Stimulated activated naive CD8-positive, alpha-beta T cell treated with anti-CD3 and anti-CD28 coated beads, Interleukin-15, amount 100 ng/mL, for 72 hours (primary cell): ENCODE measurements around the gene ABLIM1.

ENCODE experiments used
- ATAC-seq: fragments of 150-1000 bp; cut with Tn5 transposase; 2 replicates; pipeline ENCODE4 v1.10.0; 2021; ENCODE audit warnings: mild to moderate bottlenecking, moderate library complexity
- DNase-seq, 2 donors: peaks; one replicate each; pipeline ENCODE4 v3.0.0; 2021 to 2022
- H3K27ac Mint-ChIP-seq, 2 donors: one replicate each; pipeline ENCODE4 v1.8.0; 2022; ENCODE audit warnings: mild to moderate bottlenecking in 2 of 2, mixed read lengths in 2 of 2, moderate library complexity in 2 of 2
- H3K27me3 Mint-ChIP-seq: one replicate; pipeline ENCODE4 v1.8.0; 2022; ENCODE audit warnings: mixed read lengths
- H3K4me1 Mint-ChIP-seq: one replicate; pipeline ENCODE4 v1.8.0; 2022; ENCODE audit warnings: mild to moderate bottlenecking, mixed read lengths
- H3K4me3 Mint-ChIP-seq, 2 donors: one replicate each; pipeline ENCODE4 v1.8.0; 2022; ENCODE audit warnings: mild to moderate bottlenecking in 2 of 2, mixed read lengths in 2 of 2, moderate library complexity in 1 of 2
- H3K9me3 Mint-ChIP-seq, 2 donors: one replicate each; pipeline ENCODE4 v1.8.0; 2022; ENCODE audit warnings: mixed read lengths in 2 of 2

ABLIM1 gene

DNA sequence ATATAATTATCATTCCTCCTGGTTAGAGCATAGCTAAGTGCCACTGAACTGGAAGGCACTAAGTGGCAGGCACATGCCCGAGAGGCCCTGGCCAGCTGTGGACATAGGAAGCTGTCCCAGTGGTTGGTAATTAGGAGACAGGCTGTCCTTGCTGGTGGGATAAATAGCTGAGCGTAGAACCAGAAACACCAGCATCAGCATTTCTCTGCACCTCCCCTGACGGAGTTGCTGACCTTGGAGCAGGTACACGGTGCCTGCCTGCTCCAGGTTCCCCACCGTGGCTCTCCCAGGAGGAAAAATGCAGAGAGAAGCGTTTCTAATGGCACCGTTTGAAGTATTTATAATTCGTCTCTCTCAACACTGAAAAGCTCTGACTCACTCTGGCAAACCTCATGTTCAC is 5.6 kb upstream of the ABLIM1 start:
- H3K4me3 Mint-ChIP-seq = no peak overlapping the region
- ATAC-seq = no peak
- no peaks in the 10 kb centered on the region for H3K4me1 Mint-ChIP-seq
- H3K27me3 Mint-ChIP-seq = no peaks in the 10 kb centered on the region
- no peak for DNase-seq
- peaks cover 5 to 6% of the 10 kb centered on the region in 2 donors for H3K9me3 Mint-ChIP-seq
- H3K27ac Mint-ChIP-seq = no peak overlapping the region

- ATAC-seq (no peak), DNase-seq (no peak)
- Mint-ChIP-seq H3K4me3 (no peak overlapping the region), H3K27me3 (no peaks in the 10 kb centered on the region), H3K4me1 (no peaks in the 10 kb centered on the region), H3K9me3 (peaks cover 2 to 5% of the 10 kb centered on the region in 2 donors), H3K27ac (no peak overlapping the region)
Measured at GRCh38 chr10:114662646-114663217, 4.7 kb upstream of the ABLIM1 start.

DNA sequence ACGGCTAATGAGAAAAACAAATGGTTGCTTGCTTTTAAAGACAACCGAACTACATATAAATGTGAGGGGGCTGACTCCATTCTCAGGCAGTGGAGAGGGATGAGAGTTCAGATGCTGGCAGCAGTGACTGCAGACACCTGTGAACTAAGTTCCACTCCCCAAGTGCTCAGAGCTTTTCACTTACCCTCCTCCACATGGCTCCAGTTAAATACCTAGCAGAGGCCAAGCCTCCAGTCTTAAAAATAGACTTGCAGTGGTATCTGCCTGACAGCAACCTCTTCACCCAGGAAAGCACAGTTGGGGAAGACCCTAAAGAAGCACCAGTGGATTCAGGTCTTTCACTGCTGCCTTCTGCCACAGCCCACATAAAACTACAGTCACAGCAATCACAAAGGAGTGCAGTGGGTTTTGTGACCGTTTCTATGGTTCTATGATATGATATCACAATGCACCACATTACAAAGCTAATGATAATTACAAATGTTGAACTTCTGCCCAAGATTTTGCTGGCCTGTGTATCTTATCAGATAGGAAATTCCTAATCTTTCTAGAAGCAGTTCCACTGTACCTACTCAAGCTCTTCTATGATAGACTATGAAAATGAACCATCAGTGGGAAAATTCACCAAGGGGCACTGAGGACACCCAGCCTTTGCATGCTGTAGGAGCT is 3.3 kb upstream of the ABLIM1 start:
- H3K4me3 Mint-ChIP-seq = no peak overlapping the region
- no peaks in the 10 kb centered on the region for H3K4me1 Mint-ChIP-seq
- H3K9me3 Mint-ChIP-seq = no peaks in the 10 kb centered on the region
- DNase-seq = no peak
- H3K27me3 Mint-ChIP-seq = no peaks in the 10 kb centered on the region
- ATAC-seq = no peak
- H3K27ac Mint-ChIP-seq = no peak overlapping the region

GRCh38 chr10:114655671-114656070 is 2.4 kb downstream of the ABLIM1 start:
- no peak overlapping the region for H3K27ac Mint-ChIP-seq
- H3K27me3 Mint-ChIP-seq = no peaks in the 10 kb centered on the region
- no peaks in the 10 kb centered on the region for H3K9me3 Mint-ChIP-seq
- no peaks in the 10 kb centered on the region for H3K4me1 Mint-ChIP-seq
- H3K4me3 Mint-ChIP-seq = no peak overlapping the region
- no peak for ATAC-seq
- no peak for DNase-seq

DNA sequence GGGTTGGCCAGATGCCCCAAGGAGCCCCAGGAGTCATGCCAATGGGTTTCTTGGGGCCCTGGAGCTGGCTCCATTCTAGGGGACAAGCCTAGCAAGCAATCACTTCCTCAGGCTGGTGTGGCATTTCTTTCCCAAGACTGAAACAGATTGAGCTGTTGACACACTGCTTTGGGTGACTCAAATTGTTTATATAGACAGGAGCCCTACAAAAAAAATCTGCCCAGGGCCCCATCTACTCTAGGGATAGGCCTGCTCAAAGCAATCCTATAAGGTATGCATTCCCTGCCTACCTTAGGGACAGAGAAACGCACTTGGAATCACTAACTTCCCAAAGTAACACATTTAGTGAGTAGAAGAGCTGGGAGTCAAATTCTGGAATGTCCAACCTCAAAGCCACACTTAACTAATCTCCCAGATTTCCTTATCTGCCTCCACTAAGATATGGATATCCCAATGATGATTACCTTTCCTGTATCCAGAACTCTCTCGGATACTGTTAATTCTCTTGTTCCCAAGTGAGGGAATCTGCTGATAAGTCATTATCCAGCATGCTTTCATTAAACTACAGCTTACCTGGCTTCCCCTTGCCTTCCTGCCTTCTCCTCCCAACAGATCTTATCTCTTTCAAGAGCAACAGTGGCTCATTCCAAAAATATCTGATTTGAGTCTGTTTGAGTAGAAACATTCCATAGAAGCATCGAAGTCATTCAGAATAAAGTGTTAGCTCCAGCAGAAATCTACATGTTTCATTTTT is 3.1 kb downstream of the ABLIM1 start:
- no peak overlapping the region for H3K4me3 Mint-ChIP-seq
- DNase-seq = no peak
- H3K9me3 Mint-ChIP-seq = no peaks in the 10 kb centered on the region
- peak overlapping the region in 1 of 2 donors; percentile 38 for H3K27ac Mint-ChIP-seq
- no peak for ATAC-seq
- H3K4me1 Mint-ChIP-seq = no peaks in the 10 kb centered on the region
- no peaks in the 10 kb centered on the region for H3K27me3 Mint-ChIP-seq

GRCh38 chr10:114653926-114654325 is 4.1 kb downstream of the ABLIM1 start:
- Mint-ChIP-seq H3K9me3 (no peaks in the 10 kb centered on the region), H3K27ac (no peak overlapping the region), H3K4me1 (no peaks in the 10 kb centered on the region), H3K27me3 (no peaks in the 10 kb centered on the region), H3K4me3 (no peak overlapping the region)
- no peak for ATAC-seq
- DNase-seq = no peak

GRCh38 chr10:114652402-114653368 is 5.4 kb downstream of the ABLIM1 start:
- Mint-ChIP-seq H3K4me1 (no peaks in the 10 kb centered on the region), H3K9me3 (no peaks in the 10 kb centered on the region), H3K4me3 (no peak overlapping the region), H3K27ac (no peak overlapping the region), H3K27me3 (no peaks in the 10 kb centered on the region)
- DNase-seq = no peak
- ATAC-seq = no peak

DNA sequence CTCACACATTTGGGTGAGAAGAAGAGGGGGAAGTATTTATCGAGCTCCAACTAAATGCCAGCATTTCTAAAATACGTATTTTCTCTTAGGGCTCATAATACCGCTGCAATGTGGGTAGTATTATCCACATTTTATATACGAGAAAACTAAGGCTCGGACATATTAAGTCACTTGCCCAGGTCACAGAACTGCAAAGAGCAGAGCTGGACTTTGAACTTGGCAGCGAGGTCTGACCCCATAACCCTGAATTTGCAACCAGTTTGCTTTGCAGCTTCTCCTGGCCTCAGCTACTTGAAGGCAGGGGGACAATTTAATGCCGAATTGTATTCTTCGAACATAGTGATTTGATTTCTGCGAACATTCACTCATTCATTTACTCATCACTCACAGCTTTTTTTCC is 7.2 kb downstream of the ABLIM1 start:
- no peak overlapping the region for H3K27ac Mint-ChIP-seq
- H3K27me3 Mint-ChIP-seq = no peaks in the 10 kb centered on the region
- ATAC-seq (no peak), DNase-seq (no peak)
- no peaks in the 10 kb centered on the region for H3K9me3 Mint-ChIP-seq
- no peak overlapping the region for H3K4me3 Mint-ChIP-seq
- no peaks in the 10 kb centered on the region for H3K4me1 Mint-ChIP-seq

DNA sequence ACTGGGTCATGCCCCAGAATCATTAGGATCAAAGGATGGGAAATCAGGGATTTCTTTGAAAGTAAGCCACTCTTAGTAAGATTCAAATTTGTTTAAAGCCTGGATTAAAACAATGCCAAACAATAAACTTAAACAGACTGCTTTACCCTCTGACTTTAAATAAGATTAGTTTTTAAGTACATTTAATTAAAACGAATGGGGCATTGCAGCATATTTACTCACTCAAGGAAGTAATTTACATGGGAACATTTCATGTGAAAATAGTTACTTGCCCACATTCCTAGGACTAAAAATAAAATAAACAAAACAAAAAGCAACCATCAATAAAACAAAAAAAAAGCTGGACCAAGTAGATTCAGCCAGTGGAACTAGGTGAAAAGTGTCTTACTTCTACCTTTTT is 7.8 kb downstream of the ABLIM1 start:
- Mint-ChIP-seq H3K9me3 (no peaks in the 10 kb centered on the region), H3K27me3 (no peaks in the 10 kb centered on the region), H3K4me1 (no peaks in the 10 kb centered on the region), H3K27ac (no peak overlapping the region), H3K4me3 (no peak overlapping the region)
- DNase-seq (no peak), ATAC-seq (no peak)

DNA sequence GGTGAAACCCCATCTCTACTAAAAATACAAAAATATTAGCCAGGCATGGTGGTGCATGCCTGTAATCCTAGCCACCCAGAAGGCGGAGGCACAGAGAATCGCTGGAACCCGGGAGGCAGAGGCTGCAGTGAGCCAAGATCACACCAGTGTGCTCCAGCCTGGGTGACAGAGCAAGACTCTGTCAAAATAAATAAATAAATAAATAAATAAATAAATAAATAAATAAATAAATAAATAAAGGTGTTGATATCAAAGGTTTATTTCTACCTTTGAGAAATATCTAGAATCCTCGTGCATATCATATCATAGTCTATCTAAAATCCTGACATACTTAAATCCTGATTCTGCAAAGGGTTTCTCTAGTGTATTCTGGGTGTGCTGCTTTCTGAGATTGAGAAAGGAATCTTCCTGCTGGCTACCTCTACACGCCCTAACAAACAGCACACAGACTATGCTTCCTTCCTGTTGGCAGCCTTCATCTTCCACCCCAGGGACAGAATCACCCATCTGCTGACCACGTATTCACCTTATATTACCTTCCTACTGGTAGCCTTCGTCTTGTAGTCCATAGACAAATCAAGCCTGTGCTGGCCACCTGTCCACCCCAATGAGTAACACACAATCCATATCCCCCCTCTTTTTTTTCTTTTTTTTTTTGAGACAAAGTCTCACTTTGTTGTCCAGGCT is 8.7 kb downstream of the ABLIM1 start:
- Mint-ChIP-seq H3K4me3 (no peak overlapping the region), H3K27ac (no peak overlapping the region), H3K4me1 (no peaks in the 10 kb centered on the region), H3K27me3 (no peaks in the 10 kb centered on the region), H3K9me3 (no peaks in the 10 kb centered on the region)
- ATAC-seq = no peak
- DNase-seq = no peak

DNA sequence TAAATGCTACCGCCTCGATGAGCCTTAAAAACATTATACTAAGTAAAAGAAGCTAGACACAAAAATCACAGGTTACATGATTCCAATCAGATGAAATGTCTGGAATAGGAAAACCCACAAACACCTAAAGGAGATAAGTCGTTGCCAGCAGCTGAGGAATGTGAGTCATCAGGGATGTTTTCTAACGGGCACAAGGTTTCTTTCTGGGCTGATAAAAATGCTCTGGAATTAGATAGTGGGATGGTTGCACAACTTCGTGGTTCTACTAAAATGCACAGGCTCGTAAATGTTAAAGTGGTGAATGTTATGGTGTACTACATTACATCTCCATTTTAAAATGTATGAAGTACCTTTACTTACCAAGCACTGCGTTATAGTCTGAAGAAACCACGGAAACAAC is 9.7 kb downstream of the ABLIM1 start:
- Mint-ChIP-seq H3K27me3 (no peaks in the 10 kb centered on the region), H3K4me1 (no peaks in the 10 kb centered on the region), H3K9me3 (no peaks in the 10 kb centered on the region), H3K4me3 (no peak overlapping the region), H3K27ac (no peak overlapping the region)
- ATAC-seq (no peak), DNase-seq (no peak)

DNA sequence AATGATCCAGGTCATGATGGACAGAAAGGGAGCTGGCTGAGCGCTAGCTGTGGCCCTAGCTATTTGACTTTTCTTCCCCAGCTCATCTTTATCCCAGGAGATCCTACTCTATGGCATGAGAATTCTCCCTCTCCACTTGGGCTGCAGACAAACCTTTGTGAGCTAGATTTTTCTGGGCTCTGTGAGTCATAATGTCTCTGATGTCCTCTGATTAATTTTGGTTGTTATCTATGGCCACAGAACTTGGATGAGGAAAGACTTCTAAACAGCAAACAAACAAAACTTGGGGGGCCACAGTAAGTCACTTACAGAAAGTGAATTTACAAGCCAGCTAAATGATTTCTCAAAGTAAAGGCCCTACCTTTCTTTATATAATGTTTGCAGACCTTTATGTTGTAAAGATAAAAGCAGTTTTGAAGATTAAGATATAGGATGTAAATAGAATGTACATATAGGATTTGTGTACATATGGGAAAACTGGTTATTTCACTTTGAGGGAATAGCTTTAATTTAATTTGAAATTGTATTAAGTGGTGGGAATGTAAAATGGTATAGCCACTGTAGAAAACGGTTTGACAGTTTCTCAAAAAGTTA is 10.4 kb downstream of the ABLIM1 start:
- no peaks in the 10 kb centered on the region for H3K4me1 Mint-ChIP-seq
- no peak overlapping the region for H3K27ac Mint-ChIP-seq
- no peaks in the 10 kb centered on the region for H3K9me3 Mint-ChIP-seq
- no peaks in the 10 kb centered on the region for H3K27me3 Mint-ChIP-seq
- no peak overlapping the region for H3K4me3 Mint-ChIP-seq
- DNase-seq (no peak), ATAC-seq (no peak)

DNA sequence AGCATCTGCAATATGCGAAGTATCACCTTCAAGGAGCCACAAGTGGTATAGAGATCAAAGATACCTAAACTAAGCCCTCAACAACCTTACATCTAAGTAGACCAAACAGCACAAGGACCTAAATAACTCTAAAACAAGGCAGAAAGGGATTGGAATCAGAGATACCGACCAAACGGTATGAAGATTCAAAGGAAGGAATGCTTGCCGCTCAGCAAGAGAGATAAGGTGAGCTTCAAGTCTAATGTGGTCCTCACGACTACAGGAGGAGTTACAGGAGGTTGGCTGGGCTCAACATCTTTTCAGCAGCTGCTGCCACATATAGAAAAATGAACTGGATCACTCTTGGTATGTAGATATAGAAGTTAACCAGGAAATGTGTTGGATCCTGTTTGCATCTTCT is 11.6 kb downstream of the ABLIM1 start:
- Mint-ChIP-seq H3K27ac (no peak overlapping the region), H3K4me3 (no peak overlapping the region), H3K9me3 (no peaks in the 10 kb centered on the region), H3K4me1 (no peaks in the 10 kb centered on the region), H3K27me3 (no peaks in the 10 kb centered on the region)
- DNase-seq (no peak), ATAC-seq (no peak)

- Mint-ChIP-seq H3K27ac (no peak overlapping the region), H3K9me3 (no peaks in the 10 kb centered on the region)
Measured at GRCh38 chr10:114645706-114646105, 12.4 kb downstream of the ABLIM1 start.

GRCh38 chr10:114643158-114643557 is 14.9 kb downstream of the ABLIM1 start:
- DNase-seq = no peak
- H3K27ac Mint-ChIP-seq = no peak overlapping the region
- no peaks in the 10 kb centered on the region for H3K27me3 Mint-ChIP-seq
- no peak overlapping the region for H3K4me3 Mint-ChIP-seq
- no peaks in the 10 kb centered on the region for H3K9me3 Mint-ChIP-seq
- H3K4me1 Mint-ChIP-seq = no peaks in the 10 kb centered on the region
- no peak for ATAC-seq

More at GRCh38 chr10:114645706-114646105, 12.4 kb downstream of the ABLIM1 start:
- ATAC-seq (no peak), DNase-seq (no peak)
- H3K27me3 Mint-ChIP-seq = no peaks in the 10 kb centered on the region
- H3K4me1 Mint-ChIP-seq = no peaks in the 10 kb centered on the region
- no peak overlapping the region for H3K4me3 Mint-ChIP-seq
